ENCODE measurements around the gene PAIP2B.

The PAIP2B gene

DNA sequence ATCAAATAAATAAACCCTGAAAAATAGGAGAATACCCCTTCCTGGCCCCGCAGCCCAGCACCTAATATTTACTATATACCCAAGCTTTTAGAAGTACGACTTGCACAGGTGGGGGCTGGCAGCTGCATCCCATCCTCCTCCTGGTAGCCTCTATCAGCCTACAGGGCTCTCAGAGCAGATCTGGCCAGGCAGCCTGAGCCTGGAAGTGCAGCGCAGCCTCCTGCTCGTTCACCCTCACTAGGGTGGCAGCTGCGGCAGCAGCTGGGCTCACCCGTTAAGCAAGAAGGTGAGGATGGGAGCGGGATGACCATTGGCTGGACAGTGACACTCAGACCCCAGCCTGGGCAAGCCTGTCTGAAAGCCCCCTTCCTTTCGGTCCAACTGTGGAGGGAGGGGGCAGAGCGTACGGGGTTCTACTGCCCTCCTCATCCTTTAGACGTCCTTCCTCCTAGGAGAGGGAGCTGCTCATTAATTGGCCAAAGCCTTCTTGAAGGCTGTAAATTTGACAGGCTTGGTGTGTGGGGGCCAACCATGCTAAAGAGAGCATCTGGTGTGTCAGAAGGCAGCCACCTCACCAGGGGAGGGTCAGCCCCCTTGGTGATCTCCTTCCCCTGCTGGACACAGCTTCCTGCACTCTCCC, 73.2 kb downstream of the PAIP2B start:
- no peak for DNase-seq (ENCODE audit: low spot score)

- DNase-seq (ENCODE audit: low spot score): no peak
Measured at GRCh38 chr2:71151620-71152019, 75.3 kb downstream of the PAIP2B start.

DNA sequence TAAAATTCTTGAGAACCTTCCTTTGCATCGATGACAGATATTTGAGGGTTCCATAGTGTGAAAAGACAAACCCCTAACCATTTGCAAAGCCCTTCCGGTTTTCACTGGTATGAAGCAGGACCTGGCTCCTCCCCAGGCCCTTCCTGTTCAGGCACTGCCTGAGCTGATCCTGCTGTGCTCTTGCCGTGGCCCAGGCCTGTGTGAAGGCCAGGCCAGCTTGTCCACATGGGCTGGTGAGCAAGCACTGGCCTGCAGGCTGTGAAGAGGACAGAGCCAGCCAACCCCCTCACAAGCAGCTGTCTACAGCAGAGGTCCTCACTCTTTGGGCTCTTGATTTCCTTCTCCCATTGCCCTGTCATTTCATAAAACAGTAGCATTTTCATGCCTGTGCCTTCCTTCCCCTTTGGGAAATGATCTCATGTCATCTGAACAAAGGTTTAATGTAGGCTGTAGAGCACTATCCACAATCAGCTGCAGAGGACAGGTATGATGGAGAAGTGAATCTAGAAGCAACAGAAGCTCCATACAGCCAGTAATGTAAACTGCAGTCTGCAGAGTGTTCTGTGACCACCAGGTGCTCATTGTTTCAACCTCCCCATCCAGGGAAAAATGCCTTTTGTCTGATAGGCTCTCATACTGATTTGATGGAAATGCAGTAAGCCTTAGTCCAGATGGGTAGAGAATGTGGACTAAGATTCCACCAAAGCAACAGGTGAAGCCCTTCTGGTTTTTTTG, 76.7 kb downstream of the PAIP2B start:
- DNase-seq (ENCODE audit: low spot score): no peak

DNA sequence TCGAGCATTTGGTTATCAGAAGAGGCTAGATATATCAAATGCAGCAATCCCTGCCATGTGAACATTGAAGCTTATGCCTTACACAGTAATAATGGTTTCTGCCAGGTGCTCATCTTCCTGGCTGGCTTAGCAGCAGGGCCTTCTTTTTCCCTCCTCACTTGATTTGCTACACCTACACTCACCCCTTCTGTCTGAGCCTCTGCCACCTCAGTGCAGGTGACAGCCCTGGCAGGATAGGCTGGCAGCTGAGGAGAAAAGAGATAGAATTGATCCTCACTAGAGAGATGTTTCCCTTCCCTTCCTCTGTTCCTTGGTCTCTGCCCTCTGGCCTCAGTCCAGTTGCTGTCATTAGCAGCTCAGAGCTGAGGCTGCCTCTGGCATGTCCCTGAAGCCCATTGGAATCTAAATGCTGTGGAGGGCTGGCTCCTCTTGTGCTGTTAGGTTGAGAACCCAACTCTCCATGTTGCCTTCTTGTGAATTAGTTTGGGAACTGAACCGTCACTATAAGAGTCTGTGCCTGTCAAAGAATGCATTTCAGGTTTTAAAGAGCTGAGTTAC, 78.3 kb downstream of the PAIP2B start:
- DNase-seq (ENCODE audit: low spot score): no peak

DNA sequence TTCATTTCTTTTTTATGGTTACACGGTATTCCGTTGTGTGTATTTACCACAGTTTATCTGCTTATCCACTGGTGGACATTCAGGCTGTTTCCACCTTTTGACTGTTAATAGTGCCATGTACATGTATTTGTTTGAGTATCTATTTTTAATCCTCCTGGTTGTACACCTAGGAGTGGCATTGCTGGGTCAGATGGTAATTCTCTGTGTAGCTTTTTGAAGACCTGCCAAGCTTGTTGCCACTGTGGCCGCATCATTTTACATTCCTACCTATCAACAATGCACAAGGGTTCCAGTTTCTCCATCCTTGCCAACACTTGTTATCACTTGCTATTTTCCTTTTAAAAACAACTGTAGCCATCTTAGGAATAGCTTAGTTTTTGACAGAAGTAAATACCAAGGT, 83.1 kb downstream of the PAIP2B start:
- no peak for DNase-seq (ENCODE audit: low spot score)

DNA sequence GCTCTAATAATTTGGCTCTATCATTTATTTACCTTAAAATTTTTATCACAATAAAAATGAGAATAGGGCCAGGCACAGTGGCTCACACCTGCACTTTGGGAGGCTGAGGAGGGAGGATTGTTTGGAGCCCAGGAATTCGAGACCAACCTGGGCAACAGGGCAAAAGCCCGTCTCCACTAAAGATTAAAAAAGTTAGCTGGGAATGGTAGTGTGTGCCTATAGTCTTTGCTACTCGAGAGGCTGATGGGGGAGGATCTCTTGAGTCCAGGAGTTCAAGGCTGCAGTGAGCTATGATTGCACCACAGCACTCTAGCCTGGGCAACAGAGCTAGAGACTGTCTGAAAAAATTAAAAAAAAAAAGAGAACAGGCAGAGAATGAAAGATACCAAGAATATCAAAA, 90.7 kb downstream of the PAIP2B start:
- no peak for DNase-seq (ENCODE audit: low spot score)

DNA sequence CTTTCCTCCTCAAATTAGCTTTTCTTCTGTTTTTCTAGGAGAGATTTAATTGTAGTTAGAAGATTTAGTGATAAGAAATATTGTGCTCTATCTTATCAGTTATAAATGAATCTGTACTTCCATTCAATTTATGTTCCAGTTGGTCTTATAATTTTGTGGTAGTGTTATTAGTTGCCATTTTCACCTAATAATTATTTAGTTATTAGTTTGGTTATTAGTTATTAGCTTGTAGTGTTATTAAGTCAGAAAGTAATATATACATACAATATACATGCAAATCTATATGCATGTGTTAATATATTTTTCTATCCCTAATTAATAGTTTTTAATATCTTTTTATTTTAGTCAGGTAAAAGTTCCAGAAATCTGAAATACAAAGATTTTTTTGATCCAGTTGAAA, 93.3 kb downstream of the PAIP2B start:
- DNase-seq (ENCODE audit: low spot score): no peak

Data from AG08395 (cell line).